Gastrocnemius medialis (tissue), 4 donors: ENCODE data around the gene BCL2L13.

ENCODE experiments used
- POLR2A ChIP-seq, 2 donors: fragments of 450-650 bp; IDR thresholded peaks; one replicate each; pipeline ENCODE4 v1.6.1; 2017; ENCODE audit warnings: antibody characterized with exemption in 2 of 2, mild to moderate bottlenecking in 2 of 2, moderate library complexity in 2 of 2
- TF ChIP-seq, protein P1 (sequence below), 5 experiments: fragments of 450-650 bp in 3 of 5; fragments of 200-600 bp in 2 of 5; sonication (generic) in 2 of 5; IDR thresholded peaks in 4 of 5; conservative IDR thresholded peaks in 1 of 5; 1 replicate in 4 of 5; 2 replicates in 1 of 5; pipeline ENCODE4 v1.5.1; 2016 to 2019; ENCODE audit warnings: antibody characterized with exemption in 5 of 5, mild to moderate bottlenecking in 3 of 5, moderate library complexity in 3 of 5

DNA sequence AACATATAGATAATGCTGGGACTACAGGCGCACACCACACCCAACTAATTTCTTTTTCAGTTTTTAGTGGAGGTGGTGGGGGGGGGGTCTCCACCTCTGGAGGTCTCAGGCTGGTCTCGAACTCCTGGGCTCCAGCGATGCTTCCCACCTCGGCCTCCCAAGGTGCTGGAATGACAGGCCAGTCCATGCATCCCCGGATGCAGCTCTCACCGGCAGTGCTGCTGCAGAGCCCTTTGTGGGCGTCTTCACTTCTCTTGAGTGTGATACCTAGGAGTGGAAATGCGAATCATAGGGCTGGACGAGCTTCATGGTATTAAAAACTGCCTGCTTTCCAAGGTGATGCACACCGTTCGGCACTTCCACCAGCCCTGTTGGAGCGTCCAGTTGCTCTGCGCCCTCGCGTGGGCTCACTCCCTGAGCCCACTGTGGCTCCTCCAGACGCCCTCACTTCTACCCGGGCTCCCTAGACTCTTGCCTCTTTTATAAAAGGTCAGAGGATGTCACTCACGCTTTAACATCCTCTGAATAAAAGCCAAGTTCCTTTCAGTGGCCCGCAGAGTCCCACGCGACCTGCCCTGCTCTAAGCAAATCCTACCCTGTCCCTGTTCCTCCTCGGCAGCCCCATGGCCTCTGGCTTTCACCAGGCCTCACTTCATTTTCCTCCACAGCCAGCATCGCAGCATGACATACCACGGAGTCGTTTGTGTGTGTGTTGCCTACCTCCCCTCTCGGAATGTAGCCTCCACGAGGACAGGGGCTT, 136.5 kb downstream of the BCL2L13 start:
- no peak for TF ChIP-seq POLR2A (IDR thresholded peaks at IDR 0.05)
- TF ChIP-seq, protein P1, sequence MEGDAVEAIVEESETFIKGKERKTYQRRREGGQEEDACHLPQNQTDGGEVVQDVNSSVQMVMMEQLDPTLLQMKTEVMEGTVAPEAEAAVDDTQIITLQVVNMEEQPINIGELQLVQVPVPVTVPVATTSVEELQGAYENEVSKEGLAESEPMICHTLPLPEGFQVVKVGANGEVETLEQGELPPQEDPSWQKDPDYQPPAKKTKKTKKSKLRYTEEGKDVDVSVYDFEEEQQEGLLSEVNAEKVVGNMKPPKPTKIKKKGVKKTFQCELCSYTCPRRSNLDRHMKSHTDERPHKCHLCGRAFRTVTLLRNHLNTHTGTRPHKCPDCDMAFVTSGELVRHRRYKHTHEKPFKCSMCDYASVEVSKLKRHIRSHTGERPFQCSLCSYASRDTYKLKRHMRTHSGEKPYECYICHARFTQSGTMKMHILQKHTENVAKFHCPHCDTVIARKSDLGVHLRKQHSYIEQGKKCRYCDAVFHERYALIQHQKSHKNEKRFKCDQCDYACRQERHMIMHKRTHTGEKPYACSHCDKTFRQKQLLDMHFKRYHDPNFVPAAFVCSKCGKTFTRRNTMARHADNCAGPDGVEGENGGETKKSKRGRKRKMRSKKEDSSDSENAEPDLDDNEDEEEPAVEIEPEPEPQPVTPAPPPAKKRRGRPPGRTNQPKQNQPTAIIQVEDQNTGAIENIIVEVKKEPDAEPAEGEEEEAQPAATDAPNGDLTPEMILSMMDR (IDR thresholded peaks at IDR 0.05 in 4 of 5, conservative IDR thresholded peaks at IDR 0.05 in 1 of 5), result no peak
